HG03097 (cell line): ENCODE measurements around the gene TEAD1.

Source experiments
- ATAC-seq: cut with Tn5 transposase; IDR thresholded peaks from one replicate; pipeline ENCODE4 v1.9.1; 2021; ENCODE audit not compliant: unreplicated experiment, low FRiP score

Gene TEAD1

DNA sequence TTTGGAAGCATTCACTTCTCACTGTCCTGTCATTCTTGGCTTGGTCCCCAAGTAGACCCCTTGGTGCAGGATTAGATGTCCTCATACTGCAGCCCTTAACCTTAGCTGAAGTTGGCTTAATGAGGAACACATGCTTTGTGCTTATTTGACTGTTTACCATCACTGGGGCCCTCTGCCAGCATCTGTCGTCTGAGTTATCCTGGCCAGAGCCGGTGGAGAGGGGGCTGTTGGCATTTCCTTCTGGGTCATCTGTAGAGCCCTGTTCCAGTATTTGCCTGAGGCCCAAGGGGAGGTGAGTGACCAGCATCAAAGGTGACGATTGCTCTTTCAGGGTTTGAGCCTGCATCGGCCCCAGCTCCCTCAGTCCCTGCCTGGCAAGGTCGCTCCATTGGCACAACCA lies 208.4 kb downstream of the TEAD1 start:
- no peak for ATAC-seq

DNA sequence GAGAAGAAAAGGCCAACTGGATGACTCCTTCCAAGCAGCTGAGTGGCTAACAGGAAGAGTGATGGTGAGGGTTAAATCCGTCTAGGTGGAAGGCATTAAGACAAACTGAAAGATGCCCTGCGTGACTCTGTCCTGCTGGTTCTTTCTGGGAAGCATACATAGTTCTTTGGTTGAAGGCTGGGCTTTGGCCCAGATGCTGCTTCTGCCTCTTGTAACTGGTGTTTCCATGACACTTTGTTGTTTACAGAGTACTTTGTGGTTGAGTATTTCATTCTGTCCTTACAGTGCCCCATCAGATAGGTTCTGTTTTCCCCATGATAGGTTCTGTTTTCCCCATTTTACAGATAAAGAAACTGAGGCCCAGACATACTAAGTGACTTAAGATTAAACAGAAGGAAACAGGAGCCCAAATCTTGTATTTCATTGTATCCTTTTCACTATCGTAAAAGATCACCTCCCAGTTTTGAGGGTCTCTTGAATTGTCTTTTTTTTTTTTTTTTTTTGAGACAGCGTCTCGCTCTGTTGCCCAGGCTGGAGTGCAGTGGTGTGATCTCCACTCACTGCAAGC lies 210.6 kb downstream of the TEAD1 start:
- ATAC-seq: no peak

DNA sequence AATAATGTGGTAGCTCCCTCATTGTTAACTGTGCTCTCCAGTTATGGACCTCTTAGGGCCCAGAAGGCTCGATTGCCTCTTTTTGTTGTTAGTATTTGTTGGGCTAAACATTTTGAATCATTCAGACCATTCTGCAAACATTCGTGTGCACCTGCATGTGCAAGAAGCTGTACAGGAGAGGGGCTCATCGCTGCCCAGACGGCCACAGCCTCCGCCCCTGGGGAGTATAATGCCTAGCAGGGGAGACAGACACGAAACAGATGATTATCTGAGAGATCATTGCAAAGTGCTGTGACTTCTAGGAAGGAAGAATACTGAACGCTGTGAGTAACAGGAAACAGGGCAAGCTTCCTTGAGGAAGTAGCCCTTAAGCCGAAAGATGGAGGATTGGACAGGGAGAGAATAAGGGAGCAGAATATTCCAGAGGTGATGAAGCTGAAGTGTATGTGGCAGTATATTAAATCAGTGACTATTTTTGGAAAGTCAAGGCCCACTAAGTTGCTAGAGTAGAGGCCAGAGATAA lies 211.6 kb downstream of the TEAD1 start:
- ATAC-seq: no peak

DNA sequence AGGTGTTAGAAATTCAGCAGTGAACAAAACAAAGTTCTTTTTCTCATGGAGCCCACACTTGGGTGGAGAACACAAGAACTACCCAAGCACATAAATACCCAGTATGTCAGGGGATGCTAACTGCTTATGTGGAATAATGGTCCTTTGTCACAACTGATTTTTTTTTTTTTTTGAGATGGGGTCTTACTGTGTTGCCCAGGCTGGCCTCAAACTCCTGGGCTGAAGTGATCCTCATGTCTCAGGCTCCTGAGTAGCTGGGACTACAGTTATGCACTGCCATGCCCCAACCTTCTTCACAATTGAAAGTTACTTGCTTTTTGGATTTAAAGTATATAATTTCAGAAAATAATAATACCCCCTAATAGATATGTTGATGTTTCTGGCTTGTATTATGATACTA lies 212.3 kb downstream of the TEAD1 start:
- ATAC-seq: no peak

DNA sequence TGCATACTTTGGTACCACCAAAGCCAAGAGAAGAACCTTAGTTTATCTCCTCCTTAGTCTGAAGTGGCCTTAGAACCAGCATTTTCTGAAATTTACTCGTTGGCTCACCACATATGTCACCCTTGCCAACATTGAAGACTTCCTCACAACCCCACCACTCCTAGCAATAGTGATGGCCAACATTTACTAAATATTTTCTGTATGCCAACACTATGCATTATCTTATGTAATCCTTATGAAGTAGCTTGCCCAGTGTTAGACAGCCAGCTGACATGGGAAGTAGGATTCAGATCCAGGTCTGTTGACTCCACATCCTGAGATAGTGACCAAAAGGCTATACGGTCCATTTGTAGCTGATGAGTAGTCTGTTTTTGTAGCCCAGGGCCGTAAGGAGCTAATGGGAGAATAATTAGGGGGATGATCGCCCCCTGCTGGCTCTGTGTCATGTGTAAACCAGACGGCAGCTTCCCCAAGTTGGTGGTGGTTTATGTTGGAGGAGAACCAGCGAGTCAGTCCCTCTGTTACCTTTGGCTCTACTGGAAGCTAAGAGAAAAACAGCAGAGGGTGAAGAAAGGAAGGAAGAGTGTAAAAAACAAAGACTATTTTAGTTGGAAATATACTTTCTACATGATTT lies 214.4 kb downstream of the TEAD1 start:
- no peak for ATAC-seq

DNA sequence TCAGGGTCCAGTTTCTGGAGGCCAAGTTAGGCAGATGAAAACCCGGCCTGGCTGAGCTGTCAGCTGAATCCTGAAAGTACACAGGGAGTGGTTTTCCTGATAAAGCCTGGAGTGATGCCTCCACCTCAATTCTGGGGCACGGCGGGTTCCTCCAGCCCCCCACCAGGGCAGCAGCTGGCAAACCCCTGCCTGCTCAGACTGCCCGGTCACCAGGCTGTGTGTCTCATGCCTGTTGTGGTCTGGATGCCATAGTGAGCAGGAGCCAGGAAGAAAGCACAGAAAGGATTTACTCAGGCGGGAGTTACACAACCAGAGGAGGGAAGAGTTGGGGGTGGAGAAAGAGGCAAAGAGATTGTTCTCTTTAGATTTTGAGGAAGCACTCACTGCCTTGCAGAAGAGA lies 215.0 kb downstream of the TEAD1 start:
- ATAC-seq: no peak

DNA sequence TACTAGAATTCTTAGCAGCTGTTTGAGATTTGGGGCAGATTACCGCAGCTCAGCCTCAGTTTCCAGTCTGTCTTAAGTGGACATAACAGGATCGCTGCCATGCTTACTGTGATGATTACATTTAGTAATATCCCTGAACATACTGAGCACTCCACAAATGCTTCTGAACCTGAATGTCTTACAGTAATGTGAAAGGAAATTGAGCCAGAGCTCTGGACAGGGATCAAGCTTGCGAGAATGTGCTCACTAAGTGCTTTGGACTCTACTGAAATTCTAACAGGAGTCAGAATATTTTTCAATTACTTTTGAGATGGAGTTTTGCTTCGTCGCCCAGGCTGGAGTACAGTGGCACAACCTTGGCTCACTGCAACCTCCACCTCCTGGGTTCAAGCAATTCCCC lies 216.3 kb downstream of the TEAD1 start:
- ATAC-seq: no peak

DNA sequence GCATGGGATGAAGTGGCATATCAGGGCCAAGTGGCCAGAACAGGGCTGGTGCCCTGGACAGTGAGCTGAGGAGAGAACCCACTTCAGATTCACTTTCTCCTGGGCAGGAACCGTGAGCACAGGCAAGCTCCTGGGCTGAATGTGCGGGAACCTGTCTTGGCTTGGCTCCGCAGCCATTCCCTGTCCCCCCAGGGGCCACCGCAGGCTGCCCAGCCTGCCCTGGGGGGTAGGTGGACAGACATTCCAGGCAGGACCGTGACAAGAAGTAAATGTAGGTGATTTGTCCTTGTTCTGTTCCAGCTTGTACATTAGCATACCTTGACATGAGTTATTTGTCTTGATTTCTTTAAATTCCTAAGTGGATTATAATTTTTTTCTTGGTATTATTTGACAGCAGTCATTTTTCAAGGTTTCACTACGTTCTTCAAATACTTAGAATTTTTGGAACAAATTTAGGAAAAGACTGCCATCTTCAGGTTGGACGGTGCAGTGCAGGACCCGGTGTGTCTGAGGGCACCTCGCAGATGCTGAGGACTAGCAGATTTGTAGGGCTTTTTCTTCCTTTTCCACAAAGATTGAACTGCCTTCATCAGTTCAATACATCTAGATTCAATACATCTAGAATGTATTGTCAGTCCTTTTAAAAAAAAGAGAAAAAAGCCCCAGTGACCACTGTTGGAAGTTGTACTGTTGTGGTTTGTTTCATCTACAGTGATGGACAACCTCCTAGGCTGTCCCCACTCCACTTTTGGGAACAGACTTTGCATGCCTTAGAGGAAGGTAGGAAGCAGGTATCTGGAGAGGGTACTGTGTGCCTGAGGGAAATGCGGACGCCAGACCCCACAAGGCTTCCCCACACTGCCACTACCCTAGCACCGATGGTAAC lies 219.8 kb downstream of the TEAD1 start:
- ATAC-seq: no peak

DNA sequence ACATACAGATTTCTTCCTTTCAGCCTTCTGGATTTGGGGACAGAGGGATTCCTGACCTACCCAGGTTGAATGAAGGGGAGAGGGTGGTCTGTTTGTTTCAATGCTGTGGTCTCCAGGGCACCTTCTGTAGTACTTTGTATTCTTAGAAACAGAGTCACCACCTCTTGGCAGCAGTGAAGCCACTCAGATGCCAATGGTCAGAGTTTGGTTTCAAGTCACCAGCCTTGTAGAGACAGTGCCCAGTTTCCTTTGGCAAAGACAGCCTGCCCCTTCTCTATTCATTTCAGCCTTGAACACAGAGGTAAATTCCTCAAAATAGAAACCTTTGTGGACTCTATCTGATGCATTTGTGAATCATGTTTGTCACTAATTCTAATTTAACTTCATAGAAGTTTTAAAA lies 223.2 kb downstream of the TEAD1 start:
- ATAC-seq: no peak

DNA sequence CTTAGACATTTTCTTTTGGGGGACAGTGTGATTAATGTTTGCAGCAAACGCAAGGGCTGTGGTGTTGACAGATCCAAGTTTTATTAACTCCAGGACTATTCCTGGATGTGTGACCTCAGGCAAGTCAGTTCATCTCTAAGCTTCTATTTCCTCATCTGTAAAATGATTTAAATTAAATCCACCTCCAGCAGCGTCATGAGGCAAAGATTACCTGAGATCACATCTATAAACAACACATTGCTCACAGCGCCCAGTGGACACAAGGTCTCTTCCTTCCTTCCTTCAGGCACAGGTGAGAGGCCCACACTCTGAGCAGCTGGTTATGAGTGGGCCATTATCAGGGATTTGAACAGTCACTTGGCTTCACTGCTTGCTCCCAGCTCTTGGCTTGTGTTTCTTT lies 223.6 kb downstream of the TEAD1 start:
- ATAC-seq: no peak

DNA sequence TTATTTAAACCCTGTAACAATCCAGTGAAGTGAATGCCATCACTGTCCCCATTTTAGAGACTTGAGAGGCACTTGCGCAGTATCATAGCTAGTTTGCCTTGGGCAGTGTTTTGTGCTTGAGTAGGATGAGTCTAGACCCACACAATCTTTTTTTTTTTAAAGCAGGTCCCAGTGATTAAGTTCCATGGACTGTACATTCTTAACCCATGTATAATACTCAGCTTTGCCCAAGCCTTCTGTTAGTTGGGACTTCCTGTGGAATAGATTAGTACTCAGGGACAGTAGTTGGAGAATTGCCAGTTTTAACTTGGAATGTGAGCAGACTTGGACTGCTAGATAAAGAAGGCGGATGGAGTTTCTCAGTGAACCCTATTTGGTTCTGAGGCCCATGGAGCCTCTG lies 226.3 kb downstream of the TEAD1 start:
- no peak for ATAC-seq

DNA sequence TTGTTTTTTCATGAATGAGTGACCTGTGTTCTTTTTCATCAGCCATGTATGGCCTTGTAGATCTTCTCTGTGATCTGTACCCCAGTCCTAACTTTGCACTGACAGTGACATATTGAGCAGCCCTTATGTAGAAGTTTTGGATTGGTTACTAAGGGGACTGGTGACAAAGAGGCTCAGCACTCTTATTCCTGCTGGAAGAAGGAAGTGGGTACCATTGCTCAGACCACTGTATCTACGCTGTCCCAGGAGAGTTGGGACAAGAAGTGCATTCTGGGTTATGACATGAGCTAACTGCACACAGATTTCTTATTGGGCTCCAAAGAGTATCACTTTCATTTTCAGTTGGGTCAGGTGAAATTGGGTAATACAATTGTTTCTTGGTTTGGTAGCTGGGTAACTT lies 227.1 kb downstream of the TEAD1 start:
- ATAC-seq: no peak

DNA sequence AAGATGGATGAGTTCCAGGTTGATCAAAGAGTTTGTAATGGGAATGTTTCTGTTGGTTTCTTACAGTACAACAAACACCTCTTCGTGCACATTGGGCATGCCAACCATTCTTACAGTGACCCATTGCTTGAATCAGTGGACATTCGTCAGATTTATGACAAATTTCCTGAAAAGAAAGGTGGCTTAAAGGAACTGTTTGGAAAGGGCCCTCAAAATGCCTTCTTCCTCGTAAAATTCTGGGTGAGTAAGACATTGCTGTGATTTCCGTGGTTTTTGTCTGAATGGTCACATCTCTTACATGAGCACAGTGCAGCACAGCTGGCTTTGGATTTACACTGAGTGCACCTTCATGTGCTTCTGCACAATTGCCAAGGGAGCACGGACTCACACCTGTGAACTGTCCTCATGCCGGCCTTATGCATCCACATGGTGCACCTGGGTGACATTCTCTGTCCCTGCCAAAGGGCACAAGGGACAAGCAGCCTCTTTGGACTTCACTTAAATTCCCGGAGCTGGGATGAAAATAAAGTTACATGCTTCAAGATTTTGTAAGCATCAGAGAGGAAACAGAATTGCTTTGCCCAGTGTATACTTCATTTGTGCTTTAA lies 227.8 kb downstream of the TEAD1 start:
- no peak for ATAC-seq

DNA sequence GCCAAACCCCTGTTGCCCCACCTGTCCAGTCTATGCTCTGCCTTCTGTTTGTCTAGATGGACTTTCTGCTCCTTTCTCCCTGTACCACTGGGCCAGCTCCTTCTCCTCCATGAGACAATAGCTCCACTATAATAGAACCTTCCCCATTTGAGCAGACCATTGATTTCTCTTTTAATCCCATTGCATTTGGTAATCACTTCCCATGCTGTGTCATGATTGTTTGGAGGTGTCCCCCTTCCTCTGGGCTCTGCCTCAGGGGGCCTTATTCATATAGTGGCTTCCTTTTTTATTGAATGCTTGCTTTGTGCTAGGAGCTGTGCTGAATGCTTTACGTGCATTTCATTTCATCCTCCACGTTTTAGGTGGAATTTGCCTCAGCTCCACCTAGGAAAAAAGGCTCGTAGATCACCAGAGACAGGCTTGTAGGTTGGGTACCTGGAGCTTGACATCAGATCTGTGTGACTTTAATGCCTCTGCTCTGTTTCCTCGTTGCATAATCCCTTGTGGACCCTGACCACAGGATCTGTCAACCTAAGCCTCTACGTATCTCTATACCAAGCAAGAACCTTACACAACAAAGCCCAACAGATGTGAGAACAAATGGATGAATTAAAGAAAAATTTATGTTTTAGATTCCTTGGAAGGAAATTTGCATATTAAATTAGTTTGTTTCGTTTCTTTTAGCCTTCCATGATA lies 228.7 kb downstream of the TEAD1 start:
- ATAC-seq: no peak

DNA sequence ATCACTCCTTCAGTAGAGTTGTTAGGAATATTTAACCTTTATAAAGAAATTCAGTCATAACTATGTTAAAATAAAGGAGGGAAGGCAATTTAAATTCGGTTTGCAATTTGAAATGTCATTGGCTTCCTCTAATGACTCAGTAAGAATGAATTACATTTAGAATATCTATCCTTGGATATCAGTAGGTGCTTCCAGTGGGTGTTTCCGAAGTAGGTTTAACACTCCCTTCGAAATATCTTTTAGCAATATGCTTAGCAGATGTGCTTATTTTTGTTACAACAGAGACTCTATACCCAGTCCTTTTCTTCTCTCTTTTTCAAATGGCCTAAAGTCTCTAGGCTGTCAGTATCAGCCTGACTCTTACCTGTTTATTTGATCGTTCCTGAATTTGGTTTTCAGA lies 231.2 kb downstream of the TEAD1 start:
- no peak for ATAC-seq

DNA sequence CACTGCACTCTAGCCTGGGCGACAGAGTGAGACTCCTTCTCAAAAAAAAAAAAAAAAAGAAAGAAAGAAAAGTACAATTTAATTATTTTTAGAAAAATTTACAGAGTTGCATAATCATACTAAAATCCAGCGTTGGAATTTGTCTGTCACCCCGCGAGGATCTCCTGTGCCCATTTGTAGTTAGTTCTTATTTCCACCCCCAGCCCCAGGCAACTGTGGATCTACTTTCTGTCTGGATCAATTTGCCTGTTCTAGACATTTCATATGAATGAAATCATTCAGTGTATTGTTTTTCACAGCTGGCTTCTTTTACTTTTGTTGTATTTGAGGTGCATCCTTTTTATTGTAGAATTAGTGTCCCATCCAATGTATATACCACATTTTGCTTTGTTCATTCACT lies 232.3 kb downstream of the TEAD1 start:
- no peak for ATAC-seq

DNA sequence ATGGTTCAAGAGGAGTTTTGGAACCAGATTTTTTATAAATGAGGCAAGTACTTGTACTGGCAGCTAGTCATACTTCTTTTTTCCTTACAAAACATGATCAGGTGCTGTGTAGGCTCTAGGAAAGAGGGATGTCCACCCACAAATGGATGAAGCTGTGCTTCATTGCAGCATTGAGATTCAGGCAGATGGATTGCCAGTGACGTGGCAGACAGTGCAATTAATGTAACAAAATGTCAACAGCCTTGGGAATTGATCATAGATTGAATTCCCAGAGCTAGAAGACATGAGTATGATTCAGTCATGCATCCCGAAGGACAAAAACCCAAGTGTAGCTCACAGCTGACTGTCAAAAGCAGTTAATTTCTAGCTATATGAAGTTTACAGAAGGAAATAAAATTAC lies 235.7 kb downstream of the TEAD1 start:
- no peak for ATAC-seq

DNA sequence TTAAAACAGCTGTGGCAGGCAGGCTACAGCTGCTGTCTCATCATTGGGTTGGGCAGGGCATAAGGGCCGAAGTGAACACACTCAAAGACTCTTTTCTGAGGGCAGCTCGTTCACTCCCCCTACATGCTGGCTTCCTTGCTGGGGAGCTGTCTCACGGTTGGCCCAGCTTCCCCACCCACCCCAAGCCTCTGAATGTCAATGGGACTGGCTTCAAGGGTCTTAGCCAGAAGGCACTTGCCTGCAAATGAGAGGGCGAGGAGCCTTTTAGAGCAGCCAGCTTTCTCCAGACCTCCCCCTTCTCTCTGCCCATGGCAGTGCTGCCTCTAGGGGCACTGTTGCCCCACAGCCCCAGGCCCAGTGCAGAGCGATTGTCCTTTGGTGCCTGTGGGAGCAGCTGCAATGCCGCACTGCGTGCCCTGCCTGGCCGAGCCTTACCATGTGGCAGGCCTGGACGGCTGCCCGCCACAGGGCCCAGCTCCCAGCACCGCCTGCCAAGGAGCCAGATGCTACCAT lies 240.2 kb downstream of the TEAD1 start:
- ATAC-seq: no peak

DNA sequence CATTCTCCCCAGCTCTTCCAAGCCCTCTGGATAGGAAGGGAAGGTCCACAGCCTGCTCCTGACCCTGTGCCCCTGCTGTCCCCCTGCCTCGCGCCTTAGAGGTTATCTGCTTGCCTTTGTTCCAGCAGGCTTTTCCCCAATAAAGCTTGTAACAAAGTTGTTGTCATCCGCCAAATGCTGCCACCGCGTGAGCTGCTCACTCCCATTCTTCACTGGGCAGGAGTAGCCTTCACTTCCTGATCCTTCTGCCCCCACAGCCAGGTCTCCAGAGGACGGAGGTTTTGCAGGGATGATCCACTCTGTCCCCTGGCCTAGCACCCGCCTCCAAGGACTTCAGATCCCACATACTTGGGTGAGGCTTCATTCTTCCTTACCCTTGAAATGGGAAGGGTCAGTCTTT lies 240.9 kb downstream of the TEAD1 start:
- no peak for ATAC-seq

DNA sequence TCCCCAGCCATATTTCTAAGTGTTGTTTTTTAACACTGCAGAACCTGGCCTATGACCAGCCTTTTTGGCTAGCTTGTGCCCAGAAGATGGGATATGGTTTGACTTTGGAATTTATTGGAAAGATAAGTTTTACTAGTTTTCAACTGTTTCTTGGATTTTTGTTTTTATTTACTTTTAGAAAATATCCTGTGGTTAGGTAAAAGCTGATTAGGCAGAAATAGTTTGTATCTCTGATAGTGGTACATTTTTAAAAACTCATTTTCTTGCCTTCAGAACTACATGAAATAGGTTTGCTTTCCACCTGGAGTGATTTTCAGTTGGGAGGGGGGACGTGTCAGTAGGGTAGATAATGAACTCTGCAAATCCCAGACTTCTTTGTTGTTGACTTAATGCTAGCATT lies 243.6 kb downstream of the TEAD1 start:
- ATAC-seq: no peak

DNA sequence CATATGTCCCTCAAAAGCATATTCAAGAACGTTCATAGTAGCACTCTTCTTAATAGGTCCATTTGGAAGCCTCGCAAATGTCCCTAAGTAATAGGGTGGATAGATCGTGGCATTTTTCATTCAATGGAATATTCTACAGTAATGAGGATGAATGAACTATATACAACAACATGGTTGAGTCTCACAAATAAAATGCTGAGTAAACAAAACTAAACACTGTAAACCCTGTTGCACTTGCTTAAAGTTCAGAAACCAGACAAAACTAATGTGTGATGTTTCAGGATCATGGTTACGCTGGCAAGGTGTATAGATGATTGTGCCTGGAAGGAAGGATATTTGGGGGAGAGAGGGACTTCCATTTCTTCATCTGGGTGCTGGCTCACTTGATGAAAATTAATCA lies 244.4 kb downstream of the TEAD1 start:
- no peak for ATAC-seq
